ENCODE data around the gene PDZRN3. TPM values are rescaled to one million over a fixed set of nuclear protein-coding genes. Genes with fewer than 3 reads are reported as not detected.

The PDZRN3 gene
- total RNA-seq, 1 experiment from 2014 or later, result not detected

DNA sequence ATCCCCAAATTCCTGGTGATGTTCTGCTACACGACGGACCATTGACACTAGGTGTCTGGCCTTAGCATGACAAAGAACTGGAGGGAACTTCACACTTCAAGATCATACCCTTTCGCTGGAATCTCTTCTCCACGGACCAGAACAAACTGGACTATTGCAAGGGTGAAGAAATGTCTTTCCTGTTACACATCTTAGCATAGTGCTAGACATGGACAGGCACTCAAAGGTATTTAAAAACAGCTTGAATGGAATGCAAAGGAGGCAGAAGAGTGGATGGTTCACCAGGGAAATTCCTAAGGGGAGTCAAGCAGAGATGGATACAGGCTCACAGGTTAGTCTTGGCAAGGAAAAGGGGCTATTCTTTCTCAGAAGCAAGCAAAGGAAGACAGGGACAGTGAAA is 33.5 kb upstream of the PDZRN3 start:
- H3K79me2 ChIP-seq (ENCODE audit: low read depth), result no peaks in the 10 kb centered on the region
- TF ChIP-seq EZH2 (IDR thresholded peaks at IDR 0.05; ENCODE audit: low read depth), result no peak
- TF ChIP-seq, protein P1, sequence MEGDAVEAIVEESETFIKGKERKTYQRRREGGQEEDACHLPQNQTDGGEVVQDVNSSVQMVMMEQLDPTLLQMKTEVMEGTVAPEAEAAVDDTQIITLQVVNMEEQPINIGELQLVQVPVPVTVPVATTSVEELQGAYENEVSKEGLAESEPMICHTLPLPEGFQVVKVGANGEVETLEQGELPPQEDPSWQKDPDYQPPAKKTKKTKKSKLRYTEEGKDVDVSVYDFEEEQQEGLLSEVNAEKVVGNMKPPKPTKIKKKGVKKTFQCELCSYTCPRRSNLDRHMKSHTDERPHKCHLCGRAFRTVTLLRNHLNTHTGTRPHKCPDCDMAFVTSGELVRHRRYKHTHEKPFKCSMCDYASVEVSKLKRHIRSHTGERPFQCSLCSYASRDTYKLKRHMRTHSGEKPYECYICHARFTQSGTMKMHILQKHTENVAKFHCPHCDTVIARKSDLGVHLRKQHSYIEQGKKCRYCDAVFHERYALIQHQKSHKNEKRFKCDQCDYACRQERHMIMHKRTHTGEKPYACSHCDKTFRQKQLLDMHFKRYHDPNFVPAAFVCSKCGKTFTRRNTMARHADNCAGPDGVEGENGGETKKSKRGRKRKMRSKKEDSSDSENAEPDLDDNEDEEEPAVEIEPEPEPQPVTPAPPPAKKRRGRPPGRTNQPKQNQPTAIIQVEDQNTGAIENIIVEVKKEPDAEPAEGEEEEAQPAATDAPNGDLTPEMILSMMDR (conservative IDR thresholded peaks at IDR 0.05), result no peak
- no peaks in the 10 kb centered on the region for H3F3A ChIP-seq (ENCODE audit: insufficient read depth, low read depth)
- no TSS peak for BruUV-seq (replicated peaks)
- H3K27ac ChIP-seq, result no peak overlapping the region
- intact Hi-C loops (cut with micrococcal nuclease; ENCODE audit: unreplicated experiment), result no loop called here
- H2AFZ ChIP-seq, result no peak overlapping the region
- CTCF ChIA-PET, result no interaction called here
- H4K20me1 ChIP-seq (ENCODE audit: insufficient read depth), result no peaks in the 10 kb centered on the region
- no peak overlapping the region for H3K4me2 ChIP-seq
- DNase-seq, result no peak
- H3K4me3 ChIP-seq, result no peak overlapping the region
- POLR2A ChIA-PET (ENCODE audit: unreplicated experiment), result no interaction called here
- H3K36me3 ChIP-seq (ENCODE audit: low read depth), result no peaks in the 10 kb centered on the region
- H3K27me3 ChIP-seq (ENCODE audit: insufficient read depth, low read depth), result no peaks in the 10 kb centered on the region
- H3K9me3 ChIP-seq (ENCODE audit: insufficient read depth, low read depth), result no peaks in the 10 kb centered on the region
- H3K9me2 ChIP-seq (ENCODE audit: insufficient read depth), result no peaks in the 10 kb centered on the region
- no peaks in the 10 kb centered on the region for H3K4me1 ChIP-seq (replicated peaks; ENCODE audit: insufficient read depth)

DNA sequence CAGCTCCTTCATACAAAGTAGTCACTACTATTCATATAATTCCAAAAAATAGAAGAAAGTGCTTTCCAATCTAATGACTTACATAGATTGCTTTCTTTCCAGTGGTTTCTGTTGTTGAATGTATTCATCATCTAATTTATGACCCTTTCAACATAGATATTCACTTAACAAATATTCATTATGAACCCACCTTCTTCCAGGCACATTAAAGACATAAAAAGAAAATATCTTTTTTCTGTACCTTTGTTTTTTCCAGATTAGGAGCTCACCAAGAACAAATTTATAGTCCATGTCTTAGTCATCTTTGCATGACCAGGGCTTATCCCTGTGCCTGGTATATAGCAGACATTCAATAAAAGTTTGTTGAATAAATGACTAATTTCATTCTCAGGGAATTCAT is 32.4 kb upstream of the PDZRN3 start:
- H3K27me3 ChIP-seq (ENCODE audit: insufficient read depth, low read depth), result no peaks in the 10 kb centered on the region
- POLR2A ChIA-PET (ENCODE audit: unreplicated experiment), result no interaction called here
- no peaks in the 10 kb centered on the region for H3K4me1 ChIP-seq (replicated peaks; ENCODE audit: insufficient read depth)
- H3F3A ChIP-seq (ENCODE audit: insufficient read depth, low read depth), result no peaks in the 10 kb centered on the region
- no peak overlapping the region for H3K4me2 ChIP-seq
- H3K9me2 ChIP-seq (ENCODE audit: insufficient read depth), result no peaks in the 10 kb centered on the region
- no TSS peak for BruUV-seq (replicated peaks)
- no peaks in the 10 kb centered on the region for H3K79me2 ChIP-seq (ENCODE audit: low read depth)
- no peaks in the 10 kb centered on the region for H4K20me1 ChIP-seq (ENCODE audit: insufficient read depth)
- intact Hi-C loops (cut with micrococcal nuclease; ENCODE audit: unreplicated experiment), result no loop called here
- no peaks in the 10 kb centered on the region for H3K9me3 ChIP-seq (ENCODE audit: insufficient read depth, low read depth)
- H3K27ac ChIP-seq, result no peak overlapping the region
- H2AFZ ChIP-seq, result no peak overlapping the region
- CTCF ChIA-PET, result no interaction called here
- H3K4me3 ChIP-seq, result no peak overlapping the region
- no peaks in the 10 kb centered on the region for H3K36me3 ChIP-seq (ENCODE audit: low read depth)
- DNase-seq, result no peak
- TF ChIP-seq, protein P1 (conservative IDR thresholded peaks at IDR 0.05), result no peak
- no peak for TF ChIP-seq EZH2 (IDR thresholded peaks at IDR 0.05; ENCODE audit: low read depth)

DNA sequence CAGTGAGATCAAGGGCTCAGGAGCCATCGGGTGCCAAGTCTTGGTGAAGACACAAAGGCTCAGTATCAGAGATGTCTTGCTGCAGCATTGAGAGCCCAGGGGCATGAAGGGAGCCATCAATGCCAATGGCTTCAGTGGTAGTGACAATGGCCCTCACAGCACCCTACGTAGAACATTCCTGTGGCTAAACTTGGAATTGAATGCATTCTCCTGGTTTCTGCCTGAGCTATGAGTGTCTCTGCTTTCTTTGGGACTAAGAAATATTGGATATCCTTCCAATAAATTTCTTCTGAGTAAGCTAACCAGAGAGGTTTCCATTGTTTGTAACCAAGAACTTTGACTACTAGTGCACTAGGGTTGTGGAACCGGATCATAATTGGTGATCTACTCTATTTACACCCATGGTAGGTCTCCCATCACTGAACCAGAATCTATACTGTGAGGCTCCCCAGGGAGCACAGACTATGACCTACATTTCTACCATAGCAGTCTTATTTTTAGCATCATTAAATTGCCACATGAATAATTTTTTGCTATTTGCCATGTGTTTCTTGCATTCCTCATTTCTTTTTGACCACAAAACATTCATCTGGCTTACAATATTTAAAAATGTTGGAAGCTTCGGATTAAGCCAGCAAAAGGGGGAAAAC is 31.6 kb upstream of the PDZRN3 start:
- Histone ChIP-seq H2AFZ (no peak overlapping the region), H4K20me1 (ENCODE audit: insufficient read depth) (no peaks in the 10 kb centered on the region), H3F3A (ENCODE audit: insufficient read depth, low read depth) (no peaks in the 10 kb centered on the region), H3K4me3 (no peak overlapping the region), H3K36me3 (ENCODE audit: low read depth) (no peaks in the 10 kb centered on the region), H3K27ac (no peak overlapping the region), H3K79me2 (ENCODE audit: low read depth) (no peaks in the 10 kb centered on the region), H3K27me3 (ENCODE audit: insufficient read depth, low read depth) (no peaks in the 10 kb centered on the region), H3K4me2 (no peak overlapping the region), H3K9me2 (ENCODE audit: insufficient read depth) (no peaks in the 10 kb centered on the region), H3K9me3 (ENCODE audit: insufficient read depth, low read depth) (no peaks in the 10 kb centered on the region), H3K4me1 (replicated peaks; ENCODE audit: insufficient read depth) (no peaks in the 10 kb centered on the region)
- intact Hi-C loops (cut with micrococcal nuclease; ENCODE audit: unreplicated experiment), result no loop called here
- TF ChIP-seq, protein P1 (conservative IDR thresholded peaks at IDR 0.05), result no peak
- no peak for TF ChIP-seq EZH2 (IDR thresholded peaks at IDR 0.05; ENCODE audit: low read depth)
- ChIA-PET CTCF (no interaction called here), POLR2A (ENCODE audit: unreplicated experiment) (no interaction called here)
- no TSS peak for BruUV-seq (replicated peaks)
- no peak for DNase-seq

Data from PC-9 (cell line).